Measurements from ENCODE around the gene PLA2G4C. TPM values are rescaled to one million over a fixed set of nuclear protein-coding genes. Genes with fewer than 3 reads are reported as not detected.
A peak's percentile ranks its signal among the peaks of the same experiment; 100 is the strongest.

The PLA2G4C gene
- polyA plus RNA-seq (2013, experiment 1 of 2; ENCODE audit: insufficient read length), result 2.0 TPM
- 2.2 TPM for polyA plus RNA-seq (2013, experiment 2 of 2; ENCODE audit: insufficient read length)

GRCh38 chr19:48110350-48110966 is at the start of gene PLA2G4C:
TSS of gene PLA2G4C (minus strand) at chr19:48110817. CDS start at chr19:48106529, 4,288 bp downstream.
- peak; percentile 88 for DNase-seq

GRCh38 chr19:48158210-48158790 is 47.7 kb upstream of the PLA2G4C start:
- no peak for DNase-seq

- no peak for DNase-seq
Measured at GRCh38 chr19:48154003-48154402, 43.4 kb upstream of the PLA2G4C start.

GRCh38 chr19:48152551-48152950 is 41.9 kb upstream of the PLA2G4C start:
- DNase-seq, result peak; percentile 50

- DNase-seq, result no peak
Measured at GRCh38 chr19:48149430-48149829, 38.8 kb upstream of the PLA2G4C start.

GRCh38 chr19:48148576-48148975 is 38.0 kb upstream of the PLA2G4C start:
- DNase-seq, result no peak

- no peak for DNase-seq
Measured at GRCh38 chr19:48147597-48148175, 37.1 kb upstream of the PLA2G4C start.

GRCh38 chr19:48139053-48139452 is 28.4 kb upstream of the PLA2G4C start:
- no peak for DNase-seq

GRCh38 chr19:48137411-48137810 is 26.8 kb upstream of the PLA2G4C start:
- DNase-seq, result no peak

GRCh38 chr19:48136547-48136946 is 25.9 kb upstream of the PLA2G4C start:
- DNase-seq, result no peak

- no peak for DNase-seq
Measured at GRCh38 chr19:48135411-48135810, 24.8 kb upstream of the PLA2G4C start.

GRCh38 chr19:48133094-48133493 is 22.5 kb upstream of the PLA2G4C start:
- DNase-seq, result no peak

GRCh38 chr19:48127561-48127960 is 16.9 kb upstream of the PLA2G4C start:
- DNase-seq, result no peak

- peak; percentile 61 for DNase-seq
Measured at GRCh38 chr19:48123907-48124651, 13.5 kb upstream of the PLA2G4C start.

- no peak for DNase-seq
Measured at GRCh38 chr19:48122421-48122820, 11.8 kb upstream of the PLA2G4C start.

- DNase-seq, result no peak
Measured at GRCh38 chr19:48121909-48122371, 11.3 kb upstream of the PLA2G4C start.

- no peak for DNase-seq
Measured at GRCh38 chr19:48121066-48121465, 10.4 kb upstream of the PLA2G4C start.

- no peak for DNase-seq
Measured at GRCh38 chr19:48120505-48120904, 9.9 kb upstream of the PLA2G4C start.

GRCh38 chr19:48118131-48118517 is 7.5 kb upstream of the PLA2G4C start:
- no peak for DNase-seq

- no peak for DNase-seq
Measured at GRCh38 chr19:48117515-48118130, 7.0 kb upstream of the PLA2G4C start.

- DNase-seq, result no peak
Measured at GRCh38 chr19:48113190-48113917, 2.7 kb upstream of the PLA2G4C start.

- no peak for DNase-seq
Measured at GRCh38 chr19:48111280-48111679, 663 bp upstream of the PLA2G4C start.
